ENCODE data around the gene CD83.

DNA sequence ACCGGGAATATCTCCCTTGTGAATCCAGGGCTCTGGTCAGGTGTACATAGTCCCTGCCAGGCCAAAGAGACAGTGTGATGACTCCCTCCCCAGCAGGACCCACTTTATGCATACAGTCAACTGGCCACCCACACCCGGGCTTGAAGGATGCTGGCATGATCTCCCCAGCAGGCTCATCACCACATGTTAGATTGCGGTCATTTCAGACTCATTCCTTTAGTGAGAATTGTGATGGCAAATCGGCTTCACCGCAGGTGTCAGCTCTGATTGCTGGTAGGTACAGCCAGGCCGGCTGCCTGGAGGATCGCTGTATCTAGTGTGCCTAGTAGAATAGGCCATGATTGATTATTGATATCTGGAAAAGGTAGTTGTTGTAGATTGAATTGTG, 24.5 kb downstream of the CD83 start:
- no peak for TF ChIP-seq EZH2 (IDR thresholded peaks at IDR 0.05; ENCODE audit: low read length, unreplicated experiment)
- TF ChIP-seq, protein P1, sequence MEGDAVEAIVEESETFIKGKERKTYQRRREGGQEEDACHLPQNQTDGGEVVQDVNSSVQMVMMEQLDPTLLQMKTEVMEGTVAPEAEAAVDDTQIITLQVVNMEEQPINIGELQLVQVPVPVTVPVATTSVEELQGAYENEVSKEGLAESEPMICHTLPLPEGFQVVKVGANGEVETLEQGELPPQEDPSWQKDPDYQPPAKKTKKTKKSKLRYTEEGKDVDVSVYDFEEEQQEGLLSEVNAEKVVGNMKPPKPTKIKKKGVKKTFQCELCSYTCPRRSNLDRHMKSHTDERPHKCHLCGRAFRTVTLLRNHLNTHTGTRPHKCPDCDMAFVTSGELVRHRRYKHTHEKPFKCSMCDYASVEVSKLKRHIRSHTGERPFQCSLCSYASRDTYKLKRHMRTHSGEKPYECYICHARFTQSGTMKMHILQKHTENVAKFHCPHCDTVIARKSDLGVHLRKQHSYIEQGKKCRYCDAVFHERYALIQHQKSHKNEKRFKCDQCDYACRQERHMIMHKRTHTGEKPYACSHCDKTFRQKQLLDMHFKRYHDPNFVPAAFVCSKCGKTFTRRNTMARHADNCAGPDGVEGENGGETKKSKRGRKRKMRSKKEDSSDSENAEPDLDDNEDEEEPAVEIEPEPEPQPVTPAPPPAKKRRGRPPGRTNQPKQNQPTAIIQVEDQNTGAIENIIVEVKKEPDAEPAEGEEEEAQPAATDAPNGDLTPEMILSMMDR (conservative IDR thresholded peaks at IDR 0.05; ENCODE audit: low read depth, low read length), result no peak
- TF ChIP-seq EZH2phosphoT487 (IDR thresholded peaks at IDR 0.05; ENCODE audit: borderline replicate concordance, low read length), result no peak
